Upper lobe of left lung (tissue), 6 donors: Measurements from ENCODE around the gene BAAT. TPM values are rescaled to one million over a fixed set of nuclear protein-coding genes. Genes with fewer than 3 reads are reported as not detected.
A peak's percentile ranks its signal among the peaks of the same experiment; 100 is the strongest.

Experiments
- ATAC-seq, 2 donors: fragments of 200-7000 bp; cut with Tn5 transposase; one replicate each; pipeline ENCODE4 v1.9.1; 2022; ENCODE audit warnings: mild to moderate bottlenecking in 2 of 2, moderate library complexity in 2 of 2; ENCODE audit not compliant: low FRiP score in 2 of 2
- DNase-seq, 2 donors: peaks; one replicate each; pipeline ENCODE4 v3.0.0-alpha.2; 2019 to 2020
- H3K27ac ChIP-seq, 4 donors: fragments of 200-600 bp; sonication (generic); one replicate each; pipeline ENCODE4 v1.5.1; 2016 to 2019
- H3K27me3 ChIP-seq, 4 donors: fragments of 200-600 bp; sonication (generic); one replicate each; pipeline ENCODE4 v1.5.1; 2017 to 2019
- H3K36me3 ChIP-seq, 4 donors: fragments of 200-600 bp; sonication (generic); one replicate each; pipeline ENCODE4 v1.5.1; 2016 to 2019
- H3K4me1 ChIP-seq, 4 donors: fragments of 200-600 bp; sonication (generic); one replicate each; pipeline ENCODE4 v1.5.1; 2018 to 2019
- H3K4me3 ChIP-seq, 4 donors: fragments of 200-600 bp; sonication (generic); one replicate each; pipeline ENCODE4 v1.5.1; 2017 to 2019; ENCODE audit warnings: mild to moderate bottlenecking in 2 of 4, moderate library complexity in 1 of 4
- H3K9me3 ChIP-seq, 4 donors: fragments of 200-600 bp; sonication (generic); one replicate each; pipeline ENCODE4 v1.5.1; 2018 to 2019
- CTCF ChIP-seq, 6 experiments: fragments of 450-650 bp in 4 of 6; fragments of 200-600 bp in 2 of 6; sonication (generic) in 2 of 6; IDR thresholded peaks; one replicate each; pipeline ENCODE4 v1.5.1; 2016 to 2019; ENCODE audit warnings: antibody characterized with exemption in 6 of 6
- EP300 ChIP-seq, 4 donors: sonication (generic); formaldehyde crosslinking; IDR thresholded peaks; one replicate each; pipeline ENCODE4 v1.5.1; 2017; ENCODE audit warnings: antibody characterized with exemption in 4 of 4, control low read depth in 2 of 4
- POLR2A ChIP-seq, 4 donors: fragments of 450-650 bp; IDR thresholded peaks; one replicate each; pipeline ENCODE4 v1.5.1; 2016 to 2017; ENCODE audit warnings: antibody characterized with exemption in 4 of 4, mild to moderate bottlenecking in 2 of 4
- POLR2AphosphoS5 ChIP-seq, 2 donors: sonication (generic); formaldehyde crosslinking; IDR thresholded peaks; one replicate each; pipeline ENCODE4 v1.5.1; 2017; ENCODE audit warnings: antibody characterized with exemption in 2 of 2
- WGBS, 2 donors: methylation state at CpG; one replicate each; pipeline ENCODE4 v1.1.5; 2017 to 2018; 5-methylcytosine and 5-hydroxymethylcytosine counted together
- total RNA-seq, 6 donors: library from RNA; depleted of rRNA in 4 of 6; stranded (reverse); fragments of >200 nt in 4 of 6; gene quantifications; one replicate each; pipeline versions ENCODE4 v1.1.0 to v1.2.1, GENCODE V29; 2016 to 2021
- donor health status: DM: no; HTN: no; CAD: no; lungs with moderate emphysema.
- donor health status: DM: no; HTN: yes; CAD: no; lungs with severe emphysema.

BAAT gene
- total RNA-seq, 6 donors from 2014 or later: 1.7 to 3.3 TPM; not detected in 4

GRCh38 chr9:101393135-101393534 lies 8.3 kb upstream of the BAAT start:
- Histone ChIP-seq H3K4me3 (no peak overlapping the region), H3K27ac (no peak overlapping the region), H3K27me3 (no peaks in the 10 kb centered on the region), H3K36me3 (peaks cover 13 to 22% (median 16%) of the 10 kb centered on the region in 4 donors), H3K4me1 (peaks cover 9 to 20% (median 16%) of the 10 kb centered on the region in 4 donors), H3K9me3 (no peaks in the 10 kb centered on the region)
- DNase-seq: no peak
- TF ChIP-seq EP300 (IDR thresholded peaks at IDR 0.05) (no peak), POLR2A (IDR thresholded peaks at IDR 0.05) (no peak), POLR2AphosphoS5 (IDR thresholded peaks at IDR 0.05) (no peak), CTCF (IDR thresholded peaks at IDR 0.05) (no peak)
- ATAC-seq: no peak
- 98% methylated on average over 3 of the region's 3 CpGs for WGBS, 2 donors

GRCh38 chr9:101388507-101388993 lies 3.7 kb upstream of the BAAT start:
- ATAC-seq (no peak), DNase-seq (no peak)
- H3K4me1 ChIP-seq: no peaks in the 10 kb centered on the region
- no peaks in the 10 kb centered on the region for H3K27me3 ChIP-seq
- H3K36me3 ChIP-seq: peaks cover 13 to 25% (median 16%) of the 10 kb centered on the region in 4 donors
- H3K9me3 ChIP-seq: peaks cover 0 to 10% (median 3%) of the 10 kb centered on the region in 4 donors
- no peak for TF ChIP-seq CTCF (IDR thresholded peaks at IDR 0.05)
- no peak for TF ChIP-seq POLR2AphosphoS5 (IDR thresholded peaks at IDR 0.05)
- no peak for TF ChIP-seq EP300 (IDR thresholded peaks at IDR 0.05)
- WGBS, 2 donors: 71 to 75% methylated on average over 2 of the region's 2 CpGs
- no peak overlapping the region for H3K4me3 ChIP-seq
- no peak overlapping the region for H3K27ac ChIP-seq

GRCh38 chr9:101387871-101388506 lies 3.2 kb upstream of the BAAT start:
- ATAC-seq (peak; percentile 71 to 75), DNase-seq (no peak)
- H3K27ac ChIP-seq: no peak overlapping the region
- 49 to 53% methylated on average over 6 of the region's 6 CpGs for WGBS, 2 donors
- TF ChIP-seq POLR2AphosphoS5 (IDR thresholded peaks at IDR 0.05) (no peak), CTCF (IDR thresholded peaks at IDR 0.05) (peak in 5 of 6 experiments; percentile 11 to 51 (median 36))
- peaks cover 0 to 10% (median 3%) of the 10 kb centered on the region in 4 donors for H3K9me3 ChIP-seq
- no peaks in the 10 kb centered on the region for H3K27me3 ChIP-seq
- H3K4me1 ChIP-seq: no peaks in the 10 kb centered on the region
- peaks cover 13 to 25% (median 16%) of the 10 kb centered on the region in 4 donors for H3K36me3 ChIP-seq
- no peak overlapping the region for H3K4me3 ChIP-seq

GRCh38 chr9:101383361-101383760 lies 1.4 kb downstream of the BAAT start:
- Histone ChIP-seq H3K27ac (no peak overlapping the region), H3K9me3 (peaks cover 0 to 10% (median 3%) of the 10 kb centered on the region in 4 donors), H3K27me3 (no peaks in the 10 kb centered on the region), H3K36me3 (peaks cover 0 to 4% (median 0%) of the 10 kb centered on the region in 4 donors), H3K4me3 (no peak overlapping the region), H3K4me1 (no peaks in the 10 kb centered on the region)
- WGBS, 2 donors: 67 to 78% methylated on average over 2 of the region's 2 CpGs
- no peak for ATAC-seq
- TF ChIP-seq POLR2A (IDR thresholded peaks at IDR 0.05) (no peak), CTCF (IDR thresholded peaks at IDR 0.05) (no peak), POLR2AphosphoS5 (IDR thresholded peaks at IDR 0.05) (no peak), EP300 (IDR thresholded peaks at IDR 0.05) (no peak)
- no peak for DNase-seq
